HG03378 (cell line): Measurements from ENCODE around the gene CATSPER4.

Experiments used
- ATAC-seq: cut with Tn5 transposase; IDR thresholded peaks from one replicate; pipeline ENCODE4 v1.9.1; 2021; ENCODE audit warnings: mild to moderate bottlenecking, moderate library complexity; ENCODE audit not compliant: unreplicated experiment

CATSPER4 gene

DNA sequence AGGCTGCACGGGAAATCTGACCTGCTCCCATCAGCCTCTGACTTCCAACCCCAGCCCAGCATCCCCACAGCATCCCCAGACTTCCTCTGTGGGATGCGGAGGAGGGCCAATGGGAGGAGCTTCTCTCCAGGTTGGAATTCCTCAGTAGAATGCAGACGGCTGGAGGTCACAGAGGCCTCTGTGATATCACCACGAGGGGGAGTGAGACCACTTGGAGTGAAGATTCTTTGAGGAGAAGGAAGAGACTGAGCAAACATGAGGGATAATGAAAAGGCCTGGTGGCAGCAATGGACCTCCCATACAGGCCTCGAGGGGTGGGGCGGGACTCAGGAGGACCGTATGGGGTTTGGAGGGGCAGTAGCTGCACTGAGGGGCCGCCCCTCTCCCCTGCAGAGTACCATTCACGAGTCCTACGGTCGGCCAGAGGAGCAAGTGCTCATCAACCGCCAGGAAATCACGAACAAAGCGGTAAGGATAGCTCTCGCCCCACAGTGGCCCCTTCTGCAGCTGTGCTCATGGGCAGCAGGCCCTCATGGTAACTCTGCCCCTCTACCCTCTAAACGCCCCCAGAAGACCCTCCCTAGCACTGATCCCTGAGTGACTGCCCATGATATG lies at the start of gene CATSPER4:
Gene CATSPER4, plus strand, starts transcription at position 230 of the 615 bp plus-strand sequence. Its CDS starts 26 bp downstream, at position 256.
- no peak for ATAC-seq

- ATAC-seq = no peak
Measured at GRCh38 chr1:26142159-26142558, 48.2 kb upstream of the CATSPER4 start.

DNA sequence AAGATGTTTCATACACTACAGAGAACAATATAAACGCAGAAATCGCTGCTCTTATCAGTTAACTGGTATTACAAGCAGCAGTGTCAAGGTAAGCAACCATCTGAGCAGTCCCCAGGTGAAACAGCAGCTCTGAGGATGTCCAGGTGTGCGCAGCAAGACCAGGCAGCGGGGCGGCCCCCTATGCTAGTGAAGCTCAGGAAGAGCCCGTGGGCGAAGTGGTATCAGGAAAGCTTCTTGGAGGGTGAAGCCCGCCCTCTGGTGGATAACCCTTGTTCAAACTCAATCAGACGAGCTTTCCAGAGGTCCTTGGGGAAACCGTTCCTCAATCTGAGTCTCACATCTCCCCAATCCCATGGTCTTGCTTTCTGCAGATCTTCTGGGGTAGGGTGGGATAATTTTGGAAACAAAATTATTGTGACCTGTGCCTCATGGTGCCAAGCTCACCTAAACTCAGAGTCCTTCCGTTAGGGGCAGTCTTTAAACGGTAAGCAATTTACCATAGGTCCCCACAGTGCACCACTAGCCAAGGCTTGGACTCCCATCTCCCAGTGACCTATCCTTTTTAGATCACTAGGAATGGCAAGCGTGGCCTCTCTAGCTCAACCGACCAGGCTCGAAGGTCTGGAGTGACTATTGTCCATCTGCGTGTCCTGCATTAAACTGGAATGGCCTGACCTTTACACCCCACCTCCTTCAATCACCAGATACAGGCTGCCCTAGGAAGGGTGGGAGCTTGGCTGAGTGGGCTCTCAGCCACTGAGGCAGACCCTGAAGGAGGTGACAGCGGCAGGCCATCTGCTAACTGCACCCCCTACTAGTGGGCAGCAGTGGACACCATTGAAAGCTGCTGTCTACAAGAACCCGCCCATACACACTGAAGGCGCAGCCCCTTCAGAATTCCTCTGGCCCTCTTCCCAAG lies 45.1 kb upstream of the CATSPER4 start:
- no peak for ATAC-seq

DNA sequence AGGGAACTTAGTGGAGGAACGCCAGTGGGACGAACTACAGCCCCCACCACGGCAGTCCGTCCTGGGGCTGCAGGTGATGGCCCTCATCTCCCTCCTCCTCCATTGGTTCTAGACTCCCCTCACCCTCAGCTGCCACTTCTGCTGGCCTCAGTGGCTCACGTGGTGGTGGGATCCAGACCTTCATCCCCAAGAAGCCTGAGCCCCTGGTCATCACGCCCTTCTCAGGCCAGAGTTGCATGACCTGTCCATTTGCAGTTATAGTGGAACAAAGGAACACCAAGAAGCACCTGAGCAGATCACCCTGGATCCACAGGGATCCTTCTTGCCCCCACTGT lies 44.5 kb upstream of the CATSPER4 start:
- ATAC-seq = no peak

- no peak for ATAC-seq
Measured at GRCh38 chr1:26148887-26149286, 41.5 kb upstream of the CATSPER4 start.

GRCh38 chr1:26153966-26154532 lies 36.4 kb upstream of the CATSPER4 start:
- ATAC-seq = no peak

- no peak for ATAC-seq
Measured at GRCh38 chr1:26154750-26155149, 35.7 kb upstream of the CATSPER4 start.

GRCh38 chr1:26155370-26156284 lies 34.8 kb upstream of the CATSPER4 start:
- no peak for ATAC-seq

- no peak for ATAC-seq
Measured at GRCh38 chr1:26156285-26157038, 33.9 kb upstream of the CATSPER4 start.

- no peak for ATAC-seq
Measured at GRCh38 chr1:26158271-26158907, 32.0 kb upstream of the CATSPER4 start.

DNA sequence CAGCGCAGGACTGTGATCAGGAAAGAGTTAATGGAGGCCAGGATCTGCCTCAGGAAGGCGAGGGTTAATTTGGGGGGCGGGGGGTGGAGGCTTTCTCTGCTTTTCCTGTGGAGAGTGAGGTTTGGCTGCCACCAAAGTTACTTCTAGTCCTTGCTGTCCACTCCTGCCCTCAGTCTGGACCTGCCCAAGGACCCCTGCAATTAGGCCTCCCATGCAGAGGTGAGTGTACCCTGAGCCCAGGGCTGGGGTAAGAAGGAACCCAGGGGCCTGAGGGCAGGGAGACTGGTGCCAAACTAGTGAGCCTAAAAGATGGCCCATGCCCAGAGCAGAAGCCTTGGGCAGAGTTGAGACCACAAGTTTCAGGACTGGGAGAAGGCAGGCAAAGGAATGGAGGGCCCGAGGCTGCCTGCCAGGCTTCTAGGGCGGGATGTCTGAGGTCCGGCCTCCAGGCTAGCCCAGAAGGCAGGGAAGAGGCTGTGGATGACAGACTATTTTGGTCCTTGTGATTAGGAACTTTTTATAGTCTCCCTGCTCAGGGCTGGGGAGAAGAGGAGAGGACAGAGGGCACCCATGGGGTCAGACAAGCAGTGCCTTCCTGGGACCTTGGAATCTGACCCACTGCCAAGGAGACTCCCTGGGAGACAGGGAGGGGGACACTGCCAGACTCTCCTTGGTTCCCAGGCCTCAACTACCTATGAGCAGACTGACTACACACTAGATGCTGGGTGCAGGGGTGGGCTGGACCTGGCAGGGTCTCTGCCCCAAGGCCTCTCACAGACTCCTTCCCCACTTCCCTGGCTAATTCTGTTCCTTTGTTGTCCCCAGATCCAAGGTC lies 31.3 kb upstream of the CATSPER4 start, which contains the start of gene FAM110D:
Gene FAM110D, plus strand, starts transcription at position 172 of the 835 bp plus-strand sequence. CDS start 2,213 bp downstream, outside the sequence.
- ATAC-seq = no peak

- ATAC-seq = no peak
Measured at GRCh38 chr1:26159743-26160039, 30.7 kb upstream of the CATSPER4 start.

DNA sequence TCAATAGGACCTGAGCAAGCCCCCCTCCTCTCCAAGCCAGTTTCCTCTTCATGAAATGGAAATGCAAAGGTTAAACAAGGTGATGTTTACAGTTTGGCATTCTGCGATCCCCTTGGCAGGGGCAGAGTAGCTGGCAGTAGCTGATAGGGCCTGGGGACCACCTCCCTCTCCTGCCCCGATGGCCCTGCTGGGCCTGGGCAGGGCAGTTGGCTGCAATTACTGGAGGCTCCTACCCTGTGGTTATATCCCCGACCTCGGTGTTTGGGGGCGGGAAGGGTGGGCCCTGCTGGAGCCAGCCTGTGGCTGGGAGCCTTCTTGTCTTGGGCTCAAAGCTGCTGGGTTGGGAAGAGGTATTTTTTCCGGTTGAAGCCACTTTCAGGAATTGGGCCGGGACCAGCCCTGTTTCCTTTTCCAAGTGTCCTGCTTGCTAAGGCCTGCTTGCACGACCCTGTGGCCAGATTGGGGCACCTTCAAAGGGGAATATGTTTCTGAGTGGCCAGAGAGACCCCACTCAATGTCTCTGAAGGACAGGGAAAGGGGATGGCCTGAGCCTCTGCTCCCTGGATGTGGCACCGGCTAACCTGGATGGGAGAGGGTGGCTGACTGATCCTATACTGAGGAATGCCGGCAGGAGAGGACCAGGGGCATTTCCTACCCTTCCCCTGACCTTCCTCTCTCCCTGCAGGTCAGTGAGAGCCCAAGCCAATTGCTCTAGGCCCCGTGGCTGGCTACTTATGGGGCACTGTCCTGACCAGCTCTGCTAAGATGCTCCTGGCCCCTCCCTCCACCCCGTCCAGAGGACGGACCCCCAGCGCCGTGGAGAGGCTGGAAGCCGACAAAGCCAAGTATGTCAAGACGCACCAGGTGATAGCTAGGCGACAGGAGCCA lies 29.6 kb upstream of the CATSPER4 start:
- no peak for ATAC-seq

GRCh38 chr1:26161415-26162219 lies 28.8 kb upstream of the CATSPER4 start:
- no peak for ATAC-seq

- no peak for ATAC-seq
Measured at GRCh38 chr1:26162220-26162709, 28.1 kb upstream of the CATSPER4 start.

DNA sequence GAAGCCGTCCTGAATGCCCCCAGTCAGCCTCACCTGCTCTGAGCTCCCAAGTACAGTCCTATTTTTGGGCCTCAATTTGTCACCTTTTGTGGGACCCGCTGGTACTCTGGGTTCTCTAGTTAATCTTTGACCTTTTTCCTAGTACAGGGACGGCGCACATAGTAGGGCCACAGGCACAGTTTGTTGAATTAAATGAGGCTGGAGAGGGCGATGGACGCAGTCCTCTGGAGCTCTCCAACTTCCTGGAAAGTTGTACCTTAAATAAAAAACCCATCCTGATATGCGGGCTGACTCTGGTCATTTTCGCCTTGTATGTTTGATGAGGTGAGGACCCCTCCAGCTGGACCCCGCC lies 26.7 kb upstream of the CATSPER4 start:
- ATAC-seq = no peak
